KMS-11 (cell line): ENCODE data around the gene DDOST.

Experiments used
- H2AFZ ChIP-seq: fragments of 200-600 bp; sonication (generic); 2 replicates; pipeline ENCODE4 v1.6.1; 2016; ENCODE audit warnings: antibody characterized with exemption, mixed run types, low read depth
- H3K27ac ChIP-seq: fragments of 200-600 bp; sonication (generic); 2 replicates; pipeline ENCODE4 v1.6.1; 2016; ENCODE audit warnings: mild to moderate bottlenecking, mixed run types
- H3K27me3 ChIP-seq: fragments of 200-600 bp; sonication (generic); 2 replicates; pipeline ENCODE4 v1.6.1; 2017; ENCODE audit warnings: mild to moderate bottlenecking, low read depth, mixed run types, moderate library complexity; ENCODE audit not compliant: insufficient read depth
- H3K36me3 ChIP-seq: fragments of 200-600 bp; sonication (generic); 2 replicates; pipeline ENCODE4 v1.6.1; 2017; ENCODE audit warnings: mild to moderate bottlenecking, mixed run types; ENCODE audit not compliant: insufficient read depth
- H3K4me1 ChIP-seq: fragments of 200-600 bp; sonication (generic); 2 replicates; pipeline ENCODE4 v1.6.1; 2016; ENCODE audit warnings: mild to moderate bottlenecking, low read depth, mixed run types; ENCODE audit not compliant: poor library complexity, severe bottlenecking
- H3K4me2 ChIP-seq: fragments of 200-600 bp; sonication (generic); 2 replicates; pipeline ENCODE4 v1.7.0; 2016; ENCODE audit warnings: mild to moderate bottlenecking, mixed run types
- H3K4me3 ChIP-seq: fragments of 200-600 bp; sonication (generic); IDR thresholded peaks from 2 replicates; pipeline ENCODE4 v1.6.1; 2017; ENCODE audit warnings: low read depth, low read length, mixed read lengths; ENCODE audit not compliant: insufficient read depth
- H3K79me2 ChIP-seq: fragments of 200-600 bp; sonication (generic); 2 replicates; pipeline ENCODE4 v1.6.1; 2016; ENCODE audit warnings: low read depth, mixed run types; ENCODE audit not compliant: insufficient read depth
- H3K9ac ChIP-seq: fragments of 200-600 bp; sonication (generic); 2 replicates; pipeline ENCODE4 v1.6.1; 2016; ENCODE audit warnings: mild to moderate bottlenecking, mixed run types
- H4K20me1 ChIP-seq: fragments of 200-600 bp; sonication (generic); 2 replicates; pipeline ENCODE4 v1.6.1; 2016; ENCODE audit warnings: mild to moderate bottlenecking, mixed run types; ENCODE audit not compliant: insufficient read depth
- TF ChIP-seq, protein P1 (sequence below): fragments of 200-600 bp; sonication (generic); conservative IDR thresholded peaks from 2 replicates; pipeline ENCODE4 v1.6.1; 2017; ENCODE audit warnings: low read depth, mild to moderate bottlenecking, antibody characterized with exemption, low read length, moderate library complexity, mixed read lengths

Gene DDOST

DNA sequence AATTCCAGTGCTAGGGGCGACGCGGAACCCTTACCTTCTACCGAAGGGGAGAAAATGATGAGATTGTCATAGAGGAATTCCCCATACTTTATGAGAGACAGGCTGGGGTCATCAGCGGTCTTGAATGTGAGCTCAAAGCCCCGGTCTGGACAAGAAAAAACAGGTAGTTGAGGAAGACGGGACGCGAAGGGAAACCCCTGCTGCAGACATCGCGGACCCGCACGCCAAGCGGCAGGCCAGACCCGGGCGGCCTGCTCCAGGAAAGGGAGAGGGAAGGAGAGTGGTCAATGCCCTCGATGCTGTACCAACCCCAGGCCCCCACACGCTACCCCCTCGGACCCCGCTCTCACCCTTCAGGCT lies 342 bp downstream of the DDOST start:
- Histone ChIP-seq H3K79me2 (peaks cover 30% of the 10 kb centered on the region), H3K36me3 (no peaks in the 10 kb centered on the region), H2AFZ (peak overlapping the region; percentile 77), H3K4me1 (peaks cover 19% of the 10 kb centered on the region), H3K4me3 (no peak overlapping the region), H4K20me1 (no peaks in the 10 kb centered on the region), H3K4me2 (peak overlapping the region; percentile 99), H3K9ac (peak overlapping the region; percentile 66), H3K27me3 (no peaks in the 10 kb centered on the region), H3K27ac (no peak overlapping the region)
- TF ChIP-seq, protein P1, sequence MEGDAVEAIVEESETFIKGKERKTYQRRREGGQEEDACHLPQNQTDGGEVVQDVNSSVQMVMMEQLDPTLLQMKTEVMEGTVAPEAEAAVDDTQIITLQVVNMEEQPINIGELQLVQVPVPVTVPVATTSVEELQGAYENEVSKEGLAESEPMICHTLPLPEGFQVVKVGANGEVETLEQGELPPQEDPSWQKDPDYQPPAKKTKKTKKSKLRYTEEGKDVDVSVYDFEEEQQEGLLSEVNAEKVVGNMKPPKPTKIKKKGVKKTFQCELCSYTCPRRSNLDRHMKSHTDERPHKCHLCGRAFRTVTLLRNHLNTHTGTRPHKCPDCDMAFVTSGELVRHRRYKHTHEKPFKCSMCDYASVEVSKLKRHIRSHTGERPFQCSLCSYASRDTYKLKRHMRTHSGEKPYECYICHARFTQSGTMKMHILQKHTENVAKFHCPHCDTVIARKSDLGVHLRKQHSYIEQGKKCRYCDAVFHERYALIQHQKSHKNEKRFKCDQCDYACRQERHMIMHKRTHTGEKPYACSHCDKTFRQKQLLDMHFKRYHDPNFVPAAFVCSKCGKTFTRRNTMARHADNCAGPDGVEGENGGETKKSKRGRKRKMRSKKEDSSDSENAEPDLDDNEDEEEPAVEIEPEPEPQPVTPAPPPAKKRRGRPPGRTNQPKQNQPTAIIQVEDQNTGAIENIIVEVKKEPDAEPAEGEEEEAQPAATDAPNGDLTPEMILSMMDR, result no peak

DNA sequence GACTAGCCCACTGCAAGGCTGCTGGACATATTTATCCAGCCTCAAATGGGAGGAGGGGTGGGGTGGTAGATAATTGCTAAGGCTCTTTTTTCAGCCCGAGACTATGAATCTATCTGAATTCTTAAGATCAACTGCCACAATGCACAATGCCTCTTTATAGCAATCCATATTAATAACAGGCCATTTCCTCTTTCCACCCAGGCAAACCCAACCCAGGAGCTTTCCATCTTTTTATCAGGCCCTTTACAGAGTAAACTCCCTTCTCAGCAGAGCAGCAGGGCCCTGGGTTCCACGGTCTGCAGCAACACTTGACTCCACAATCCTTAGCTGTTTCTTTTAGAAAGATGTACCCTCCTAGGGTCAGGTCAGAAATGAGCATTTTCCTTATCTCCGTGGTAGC lies 806 bp downstream of the DDOST start:
- TF ChIP-seq, protein P1, result no peak
- Histone ChIP-seq H3K27ac (no peak overlapping the region), H3K79me2 (peaks cover 30% of the 10 kb centered on the region), H3K27me3 (no peaks in the 10 kb centered on the region), H2AFZ (peak overlapping the region; percentile 77), H3K4me1 (peaks cover 19% of the 10 kb centered on the region), H3K4me3 (no peak overlapping the region), H3K36me3 (no peaks in the 10 kb centered on the region), H3K9ac (peak overlapping the region; percentile 66), H4K20me1 (no peaks in the 10 kb centered on the region), H3K4me2 (peak overlapping the region; percentile 99)

DNA sequence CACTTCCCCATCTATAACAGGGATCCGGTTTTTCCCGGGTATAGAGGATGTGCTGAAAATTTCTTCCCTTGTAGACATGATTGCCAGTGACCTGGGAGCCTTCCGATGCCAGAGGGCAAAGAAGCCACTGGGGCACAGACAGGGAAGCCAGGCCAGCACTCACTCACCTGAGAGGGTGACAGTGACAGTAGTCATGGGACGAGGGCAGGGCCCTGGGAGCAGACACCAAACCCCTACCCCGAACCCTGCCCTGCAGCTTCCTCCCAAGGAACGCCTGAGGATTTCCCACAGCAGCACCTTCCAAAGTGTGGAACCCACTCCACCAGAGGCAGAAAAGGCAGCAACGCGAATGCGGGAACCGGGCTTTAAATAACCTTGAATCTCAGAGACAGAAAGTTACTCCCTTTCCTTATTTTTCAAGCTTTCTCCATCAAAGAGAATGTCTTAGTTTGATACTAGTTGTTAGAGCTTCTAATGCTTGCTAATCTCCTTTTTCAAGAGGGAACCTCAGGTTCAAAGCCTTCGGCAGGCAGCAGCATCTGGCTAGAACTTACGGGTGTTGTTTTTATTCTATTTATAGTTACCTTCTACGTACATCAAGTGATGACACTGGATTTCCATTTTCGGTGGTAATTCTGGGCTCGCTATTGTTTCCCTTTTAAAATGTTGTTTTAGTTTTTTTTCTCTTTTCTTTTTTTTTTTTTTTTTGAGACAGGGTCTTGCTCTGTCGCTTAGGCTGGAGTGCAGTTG lies 2.8 kb downstream of the DDOST start:
- H3K36me3 ChIP-seq, result no peaks in the 10 kb centered on the region
- no peak overlapping the region for H3K27ac ChIP-seq
- H2AFZ ChIP-seq, result no peak overlapping the region
- peaks cover 30% of the 10 kb centered on the region for H3K79me2 ChIP-seq
- no peak overlapping the region for H3K4me3 ChIP-seq
- no peak overlapping the region for H3K9ac ChIP-seq
- H3K4me1 ChIP-seq, result peaks cover 19% of the 10 kb centered on the region
- TF ChIP-seq, protein P1, result no peak
- no peaks in the 10 kb centered on the region for H3K27me3 ChIP-seq
- no peak overlapping the region for H3K4me2 ChIP-seq
- no peaks in the 10 kb centered on the region for H4K20me1 ChIP-seq

DNA sequence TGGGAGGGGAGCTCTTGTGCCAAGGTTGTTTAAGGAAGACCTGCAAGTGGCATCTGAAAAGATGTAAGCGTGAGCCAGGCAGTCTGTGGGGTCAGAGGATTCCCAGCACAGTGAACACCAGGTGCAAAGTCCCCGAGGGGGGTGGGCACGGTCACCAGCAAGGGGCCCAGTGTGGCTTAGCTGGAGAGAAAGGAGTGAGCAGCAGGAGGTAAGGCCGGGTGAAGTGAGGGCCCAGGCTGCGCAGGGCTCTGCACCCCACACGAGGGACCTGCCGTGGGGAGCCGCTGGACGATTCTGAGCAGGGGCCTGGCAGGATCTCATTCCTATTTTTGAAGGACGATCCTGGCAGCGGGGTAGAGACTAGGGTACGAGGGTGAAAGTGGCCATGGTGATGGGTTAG lies 4.1 kb downstream of the DDOST start:
- Histone ChIP-seq H3K36me3 (no peaks in the 10 kb centered on the region), H3K4me2 (no peak overlapping the region), H3K79me2 (peaks cover 30% of the 10 kb centered on the region), H3K27me3 (no peaks in the 10 kb centered on the region), H3K4me3 (no peak overlapping the region), H3K9ac (no peak overlapping the region), H4K20me1 (no peaks in the 10 kb centered on the region), H3K4me1 (peaks cover 17% of the 10 kb centered on the region), H3K27ac (no peak overlapping the region), H2AFZ (no peak overlapping the region)
- TF ChIP-seq, protein P1, result no peak
